Endothelial cell of umbilical vein (primary cell): Measurements from ENCODE around the gene POLR2E. TPM values are rescaled to one million over a fixed set of nuclear protein-coding genes. Genes with fewer than 3 reads are reported as not detected.

ENCODE experiments used
- BruUV-seq: library from RNA; stranded (reverse); fragments of 400-500 nt; replicated peaks from 2 replicates; lab custom pipeline; 2021; lab: Mats Ljungman, UMichigan
- CTCF ChIA-PET: fragments of 300-600, 350-600 bp; sonication (Branson Sonifier 250); formaldehyde crosslinking; loops from one replicate; lab custom pipeline; 2021; ENCODE audit warnings: antibody characterized with exemption, inconsistent platforms; lab: Charles Lee
- POLR2A ChIA-PET: fragments of 300-600, 350-600 bp; sonication (Branson Sonifier 250); formaldehyde crosslinking; loops from one replicate; lab custom pipeline; 2021; ENCODE audit warnings: antibody characterized with exemption, inconsistent platforms; lab: Charles Lee
- DNase-seq: peaks from one replicate; pipeline ENCODE4 v3.0.0-alpha.2; 2011; ENCODE audit warnings: low read depth, low spot score
- FAIRE-seq: peaks from 2 replicates; lab custom pipeline; 2011; peaks lifted over from hg19 to GRCh38; lab: Jason Lieb, UNC
- H2AFZ ChIP-seq: 2 replicates; pipeline ENCODE4 v1.6.0; 2012; ENCODE audit warnings: low read depth, low read length, control low read depth, inconsistent platforms
- H3K27ac ChIP-seq: 2 replicates; pipeline ENCODE4 v1.5.1; 2011; ENCODE audit warnings: low read depth, mild to moderate bottlenecking, control low read depth, low read length, moderate library complexity; ENCODE audit not compliant: insufficient read depth
- H3K27me3 ChIP-seq, 2 experiments: 2 replicates each; pipeline versions ENCODE4 v1.6.0 to v1.6.1; 2011; ENCODE audit warnings: low read length in 2 of 2, mixed read lengths in 1 of 2; ENCODE audit not compliant: control insufficient read depth in 2 of 2, insufficient read depth in 2 of 2
- H3K36me3 ChIP-seq, 2 experiments: 2 replicates in 1 of 2; 3 replicates in 1 of 2; pipeline ENCODE4 v1.5.1; 2011; ENCODE audit warnings: low read length in 2 of 2, mild to moderate bottlenecking in 1 of 2, moderate library complexity in 1 of 2; ENCODE audit not compliant: control insufficient read depth in 2 of 2, insufficient read depth in 2 of 2; ENCODE audit errors: extremely low read depth in 1 of 2
- H3K4me1 ChIP-seq: 3 replicates; pipeline ENCODE4 v1.5.1; 2011; ENCODE audit warnings: mild to moderate bottlenecking, low read length; ENCODE audit not compliant: control insufficient read depth, insufficient read depth; ENCODE audit errors: extremely low read depth
- H3K4me2 ChIP-seq: 2 replicates; pipeline ENCODE4 v1.6.1; 2011; ENCODE audit warnings: low read length, control low read depth, mixed read lengths; ENCODE audit not compliant: insufficient read depth
- H3K4me3 ChIP-seq, 3 experiments: fragments of 200-600 bp in 1 of 3; sonication (generic), shearing (Covaris generic) in 1 of 3; replicated peaks in 1 of 3; 2 replicates each; pipeline ENCODE4 v1.5.1; 2011 to 2016; ENCODE audit warnings: control low read depth in 3 of 3, low read length in 3 of 3, mild to moderate bottlenecking in 2 of 3, inconsistent platforms in 1 of 3, low read depth in 1 of 3, moderate library complexity in 1 of 3; ENCODE audit not compliant: insufficient read depth in 1 of 3
- H3K79me2 ChIP-seq: 2 replicates; pipeline ENCODE4 v1.6.0; 2012; ENCODE audit warnings: low read length, inconsistent platforms; ENCODE audit not compliant: control insufficient read depth, insufficient read depth
- H3K9ac ChIP-seq: replicated peaks from 2 replicates; pipeline ENCODE3; 2011; ENCODE audit warnings: low read length, control low read depth; ENCODE audit not compliant: insufficient read depth; ENCODE audit errors: extremely low read depth
- H3K9me1 ChIP-seq: replicated peaks from 3 replicates; pipeline ENCODE4 v1.6.0; 2011; ENCODE audit warnings: mild to moderate bottlenecking, low read length; ENCODE audit not compliant: control insufficient read depth, insufficient read depth; ENCODE audit errors: extremely low read depth
- H3K9me3 ChIP-seq: replicated peaks from 2 replicates; pipeline ENCODE4 v1.5.1; 2012; ENCODE audit warnings: low read length, inconsistent platforms; ENCODE audit not compliant: control insufficient read depth, insufficient read depth
- H4K20me1 ChIP-seq: replicated peaks from 2 replicates; pipeline ENCODE3; 2011; ENCODE audit warnings: mild to moderate bottlenecking, low read length; ENCODE audit not compliant: control insufficient read depth, insufficient read depth; ENCODE audit errors: extremely low read depth
- EZH2 ChIP-seq: IDR thresholded peaks from 2 replicates; pipeline ENCODE4 v1.6.1; 2012; ENCODE audit warnings: borderline replicate concordance, low read depth, mild to moderate bottlenecking, moderate library complexity, low read length, inconsistent platforms; ENCODE audit not compliant: severe bottlenecking
- FOS ChIP-seq: IDR thresholded peaks from 2 replicates; pipeline ENCODE4 v1.6.1; 2011; ENCODE audit warnings: mild to moderate bottlenecking, low read length, moderate library complexity, borderline replicate concordance; ENCODE audit not compliant: insufficient read depth
- JUN ChIP-seq: IDR thresholded peaks from 2 replicates; pipeline ENCODE4 v1.6.1; 2011; ENCODE audit warnings: borderline replicate concordance, low read depth; ENCODE audit not compliant: insufficient read length, insufficient read depth
- POLR2A ChIP-seq: IDR thresholded peaks from 2 replicates; pipeline ENCODE4 v1.6.1; 2012; ENCODE audit warnings: low read depth, mild to moderate bottlenecking, control low read depth, low read length
- POLR2AphosphoS5 ChIP-seq: IDR thresholded peaks from 2 replicates; pipeline ENCODE4 v1.6.1; 2012; ENCODE audit warnings: low read depth, mild to moderate bottlenecking, control low read depth, low read length, moderate library complexity; ENCODE audit not compliant: insufficient read depth
- dilution Hi-C: fragments of 300-500 bp; cut with MboI; formaldehyde crosslinking; loops from one replicate; pipeline ENCODE4 v1.15.0; 2019; ENCODE audit warnings: low sequenced_read_pairs; ENCODE audit not compliant: extremely low pct_ligation_motif_present
- intact Hi-C: fragments of 100-400 bp; cut with micrococcal nuclease; formaldehyde crosslinking; loops from one replicate; pipeline ENCODE4 v1.10.0; 2022
- polyA plus RNA-seq, 4 experiments: library from polyadenylated mRNA; depleted of rRNA in 3 of 4; stranded (reverse) in 3 of 4; unstranded in 1 of 4; fragments of >200 nt; gene quantifications; 2 replicates each; pipeline versions ENCODE4 v1.2.1 to v1.2.3, GENCODE V29; 2011 to 2012; ENCODE audit warnings: missing spikeins in 1 of 4
- total RNA-seq: library from RNA; stranded (reverse); gene quantifications from 2 replicates; pipeline ENCODE4 v1.2.3, GENCODE V29; 2021
- TF ChIP-seq, protein P1 (sequence below): IDR thresholded peaks from 2 replicates; pipeline ENCODE4 v1.6.1; 2011; ENCODE audit not compliant: insufficient read depth, insufficient read length
- TF ChIP-seq, protein P2 (sequence below), 2 donors: IDR thresholded peaks; 1 replicate in 1 of 2; 2 replicates in 1 of 2; pipeline ENCODE4 v1.5.1; 2011; ENCODE audit warnings: low read length in 2 of 2, mild to moderate bottlenecking in 2 of 2, moderate library complexity in 2 of 2, control low read depth in 1 of 2, inconsistent platforms in 1 of 2, low read depth in 1 of 2; ENCODE audit not compliant: insufficient read depth in 1 of 2; ENCODE audit errors: extremely low read depth in 1 of 2

Gene POLR2E
- total and polyA plus RNA-seq, 2 donors (not counting 3 experiments of a cell fraction or from before 2014, with no cell fraction given) = 272 to 344 TPM

DNA sequence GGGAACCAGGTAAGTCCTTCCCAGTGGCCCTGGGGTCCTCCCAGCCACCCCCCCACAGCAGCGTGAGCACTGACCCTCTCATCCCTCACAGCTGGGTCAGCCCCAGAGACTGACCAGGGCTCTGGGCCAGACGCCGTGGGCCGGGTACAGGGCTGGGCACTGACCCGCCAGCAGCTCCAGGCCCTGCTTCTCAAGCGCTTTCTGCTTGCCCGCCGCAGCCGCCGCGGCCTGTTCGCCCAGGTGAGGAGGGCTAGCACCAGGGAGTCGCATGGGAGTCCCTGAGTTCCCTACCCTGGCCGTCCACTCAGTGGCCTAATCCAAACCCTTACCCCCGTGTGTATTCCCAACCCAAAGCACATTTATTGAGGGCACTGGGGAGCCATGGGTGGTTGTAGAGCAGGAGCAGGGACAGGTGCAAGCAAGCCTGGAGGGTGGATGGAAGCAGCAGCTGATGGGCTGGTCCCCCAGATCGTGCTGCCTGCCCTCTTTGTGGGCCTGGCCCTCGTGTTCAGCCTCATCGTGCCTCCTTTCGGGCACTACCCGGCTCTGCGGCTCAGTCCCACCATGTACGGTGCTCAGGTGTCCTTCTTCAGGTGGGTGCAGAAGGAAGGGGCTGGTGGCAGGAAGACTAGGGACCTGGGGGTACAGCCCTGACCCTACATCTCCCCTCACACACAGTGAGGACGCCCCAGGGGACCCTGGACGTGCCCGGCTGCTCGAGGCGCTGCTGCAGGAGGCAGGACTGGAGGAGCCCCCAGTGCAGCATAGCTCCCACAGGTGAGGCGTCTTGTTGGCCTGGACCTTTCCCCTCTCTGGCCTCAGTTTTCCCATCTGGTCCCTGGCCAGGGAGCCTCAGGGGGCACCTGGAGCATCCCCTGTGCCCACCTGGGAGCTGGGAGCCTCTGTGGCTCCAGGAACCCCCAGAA, 40.8 kb downstream of the POLR2E start:
- ChIA-PET POLR2A (no interaction called here), CTCF (interaction anchor here (1.8 kb wide), 1 partner anchor 123 kb away, joined by 4 read pairs; no protein-coding TSS in a partner anchor)
- H3K79me2 ChIP-seq = no peaks in the 10 kb centered on the region
- no peak for FAIRE-seq
- no peak overlapping the region for H2AFZ ChIP-seq
- no peaks in the 10 kb centered on the region for H3K27me3 ChIP-seq
- no peaks in the 10 kb centered on the region for H3K4me1 ChIP-seq
- no peak overlapping the region for H3K27ac ChIP-seq
- dilution Hi-C loops = no loop called here
- DNase-seq = no peak
- H3K9me1 ChIP-seq = no peaks in the 10 kb centered on the region
- no peaks in the 10 kb centered on the region for H3K9me3 ChIP-seq
- no TSS peak for BruUV-seq
- H3K9ac ChIP-seq = no peak overlapping the region
- no peak for TF ChIP-seq FOS
- TF ChIP-seq, protein P1, sequence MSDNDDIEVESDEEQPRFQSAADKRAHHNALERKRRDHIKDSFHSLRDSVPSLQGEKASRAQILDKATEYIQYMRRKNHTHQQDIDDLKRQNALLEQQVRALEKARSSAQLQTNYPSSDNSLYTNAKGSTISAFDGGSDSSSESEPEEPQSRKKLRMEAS = no peak
- no peak for TF ChIP-seq POLR2AphosphoS5
- TF ChIP-seq JUN = no peak
- TF ChIP-seq, protein P2, sequence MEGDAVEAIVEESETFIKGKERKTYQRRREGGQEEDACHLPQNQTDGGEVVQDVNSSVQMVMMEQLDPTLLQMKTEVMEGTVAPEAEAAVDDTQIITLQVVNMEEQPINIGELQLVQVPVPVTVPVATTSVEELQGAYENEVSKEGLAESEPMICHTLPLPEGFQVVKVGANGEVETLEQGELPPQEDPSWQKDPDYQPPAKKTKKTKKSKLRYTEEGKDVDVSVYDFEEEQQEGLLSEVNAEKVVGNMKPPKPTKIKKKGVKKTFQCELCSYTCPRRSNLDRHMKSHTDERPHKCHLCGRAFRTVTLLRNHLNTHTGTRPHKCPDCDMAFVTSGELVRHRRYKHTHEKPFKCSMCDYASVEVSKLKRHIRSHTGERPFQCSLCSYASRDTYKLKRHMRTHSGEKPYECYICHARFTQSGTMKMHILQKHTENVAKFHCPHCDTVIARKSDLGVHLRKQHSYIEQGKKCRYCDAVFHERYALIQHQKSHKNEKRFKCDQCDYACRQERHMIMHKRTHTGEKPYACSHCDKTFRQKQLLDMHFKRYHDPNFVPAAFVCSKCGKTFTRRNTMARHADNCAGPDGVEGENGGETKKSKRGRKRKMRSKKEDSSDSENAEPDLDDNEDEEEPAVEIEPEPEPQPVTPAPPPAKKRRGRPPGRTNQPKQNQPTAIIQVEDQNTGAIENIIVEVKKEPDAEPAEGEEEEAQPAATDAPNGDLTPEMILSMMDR (IDR thresholded peaks at IDR 0.05; ENCODE audit: extremely low read depth in 1 of 2, insufficient read depth in 1 of 2, low read depth in 1 of 2, low read length in 2 of 2) = no peak
- no peak for TF ChIP-seq EZH2
- no peak for TF ChIP-seq POLR2A
- H3K36me3 ChIP-seq = no peaks in the 10 kb centered on the region
- no peak overlapping the region for H3K4me3 ChIP-seq
- intact Hi-C loops = no loop called here
- H3K4me2 ChIP-seq = no peak overlapping the region
- H4K20me1 ChIP-seq = no peaks in the 10 kb centered on the region
